ENCODE measurements around the gene FOXN4. TPM values are rescaled to one million over a fixed set of nuclear protein-coding genes. Genes with fewer than 3 reads are reported as not detected.

FOXN4 gene
- total RNA-seq, 4 donors from 2014 or later = not detected

DNA sequence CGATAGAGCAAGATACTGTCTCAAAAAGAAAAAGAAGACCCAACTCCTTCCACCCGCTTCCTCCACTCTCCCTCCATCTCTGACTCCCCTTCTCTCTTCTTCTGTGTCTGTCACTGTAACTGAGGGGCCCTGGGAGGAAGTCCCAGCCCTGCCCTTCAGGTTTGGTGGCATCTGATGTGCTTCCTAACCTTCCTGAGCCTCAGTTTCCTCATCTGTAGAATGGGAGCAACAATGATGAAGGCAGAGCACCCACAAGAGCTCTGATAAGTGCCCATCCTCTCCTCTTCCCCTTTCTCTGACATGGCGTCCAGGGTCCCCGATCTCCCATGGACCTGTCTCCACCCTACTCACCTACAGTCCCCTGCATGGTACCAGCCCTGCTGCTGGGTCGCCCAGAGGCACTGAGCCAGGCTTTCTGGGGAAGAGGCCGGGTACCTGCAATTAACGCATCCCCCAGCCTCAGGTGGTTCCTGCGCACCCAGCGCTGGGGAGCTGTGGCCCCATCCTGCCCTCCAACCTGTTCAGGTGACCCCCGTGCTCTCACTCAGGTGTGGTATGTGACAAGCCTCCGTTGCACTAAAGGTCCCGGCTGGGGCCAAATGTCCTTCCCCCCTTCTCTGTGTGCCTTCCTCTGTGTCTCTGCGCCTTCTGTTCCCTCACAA, 13.2 kb downstream of the FOXN4 start:
- 86% methylated on average over 13 of the region's 13 CpGs for WGBS

DNA sequence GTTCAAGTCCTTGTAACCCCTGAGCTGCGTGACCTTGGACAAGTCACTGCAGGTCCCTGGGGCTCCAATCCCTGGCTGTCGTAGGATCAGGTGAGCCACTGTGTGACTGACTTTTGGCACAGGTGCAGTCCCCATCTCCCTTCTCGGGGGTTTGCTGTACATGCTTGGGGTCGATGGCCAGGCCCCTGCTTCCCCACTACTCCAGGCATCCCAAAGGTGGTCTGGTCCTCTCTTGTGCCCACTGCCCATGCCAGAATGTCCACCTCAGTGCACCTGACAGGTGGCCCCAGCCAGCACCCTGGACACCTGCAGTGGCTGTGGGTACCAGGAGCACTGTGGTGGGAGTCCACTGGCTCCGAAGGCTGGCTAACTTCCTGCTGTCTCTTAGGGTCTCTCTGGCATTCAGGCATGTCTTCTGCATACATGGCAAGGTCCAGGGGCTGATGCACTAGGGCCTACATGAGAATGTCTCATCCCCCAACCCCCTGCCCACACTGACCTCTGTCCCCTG, 14.7 kb downstream of the FOXN4 start:
- 50% methylated on average over 2 of the region's 5 CpGs for WGBS
- TF ChIP-seq POLR2A (IDR thresholded peaks at IDR 0.05) (no peak), EP300 (IDR thresholded peaks at IDR 0.05) (no peak), POLR2AphosphoS5 (IDR thresholded peaks at IDR 0.05) (no peak)
- TF ChIP-seq, protein P1, sequence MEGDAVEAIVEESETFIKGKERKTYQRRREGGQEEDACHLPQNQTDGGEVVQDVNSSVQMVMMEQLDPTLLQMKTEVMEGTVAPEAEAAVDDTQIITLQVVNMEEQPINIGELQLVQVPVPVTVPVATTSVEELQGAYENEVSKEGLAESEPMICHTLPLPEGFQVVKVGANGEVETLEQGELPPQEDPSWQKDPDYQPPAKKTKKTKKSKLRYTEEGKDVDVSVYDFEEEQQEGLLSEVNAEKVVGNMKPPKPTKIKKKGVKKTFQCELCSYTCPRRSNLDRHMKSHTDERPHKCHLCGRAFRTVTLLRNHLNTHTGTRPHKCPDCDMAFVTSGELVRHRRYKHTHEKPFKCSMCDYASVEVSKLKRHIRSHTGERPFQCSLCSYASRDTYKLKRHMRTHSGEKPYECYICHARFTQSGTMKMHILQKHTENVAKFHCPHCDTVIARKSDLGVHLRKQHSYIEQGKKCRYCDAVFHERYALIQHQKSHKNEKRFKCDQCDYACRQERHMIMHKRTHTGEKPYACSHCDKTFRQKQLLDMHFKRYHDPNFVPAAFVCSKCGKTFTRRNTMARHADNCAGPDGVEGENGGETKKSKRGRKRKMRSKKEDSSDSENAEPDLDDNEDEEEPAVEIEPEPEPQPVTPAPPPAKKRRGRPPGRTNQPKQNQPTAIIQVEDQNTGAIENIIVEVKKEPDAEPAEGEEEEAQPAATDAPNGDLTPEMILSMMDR (IDR thresholded peaks at IDR 0.05) = no peak
- H3K27ac ChIP-seq = no peak overlapping the region
- no peak overlapping the region for H3K4me3 ChIP-seq
- DNase-seq (ENCODE audit: low spot score in 2 of 2) = no peak
- H3K36me3 ChIP-seq = no peaks in the 10 kb centered on the region
- no peaks in the 10 kb centered on the region for H3K9me3 ChIP-seq
- H3K4me1 ChIP-seq = peaks cover 11% of the 10 kb centered on the region
- peaks cover 11% of the 10 kb centered on the region for H3K27me3 ChIP-seq

More for the DNA sequence above, 13.2 kb downstream of the FOXN4 start:
- no peak for DNase-seq (ENCODE audit: low spot score in 2 of 2)
- Histone ChIP-seq H3K9me3 (no peaks in the 10 kb centered on the region), H3K4me3 (no peak overlapping the region), H3K4me1 (peaks cover 11% of the 10 kb centered on the region), H3K36me3 (no peaks in the 10 kb centered on the region), H3K27ac (no peak overlapping the region), H3K27me3 (peaks cover 11% of the 10 kb centered on the region)
- TF ChIP-seq POLR2A (IDR thresholded peaks at IDR 0.05) (no peak), EP300 (IDR thresholded peaks at IDR 0.05) (no peak), POLR2AphosphoS5 (IDR thresholded peaks at IDR 0.05) (no peak)
- TF ChIP-seq, protein P1 (IDR thresholded peaks at IDR 0.05) = no peak

DNA sequence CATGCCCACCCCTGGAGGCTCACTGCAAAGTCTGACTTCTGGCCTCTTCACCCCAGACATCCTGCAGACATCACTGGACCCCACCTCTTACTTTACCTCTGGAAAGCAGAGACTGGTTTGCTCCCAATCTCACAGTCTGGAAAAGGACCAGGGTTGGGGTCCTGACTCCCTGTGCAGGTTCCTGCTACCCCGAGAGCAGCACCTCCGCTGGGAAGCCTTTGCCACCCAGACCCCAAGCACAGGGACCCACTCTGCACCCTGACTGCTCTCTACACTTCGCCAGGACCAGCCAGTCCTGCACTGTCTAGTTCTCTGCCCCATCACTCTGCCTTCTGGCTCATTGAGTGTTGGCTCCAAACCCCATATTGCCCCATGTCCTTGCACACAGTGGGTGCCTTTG, 16.0 kb downstream of the FOXN4 start:
- TF ChIP-seq, protein P1 (IDR thresholded peaks at IDR 0.05) = no peak
- no peak for TF ChIP-seq POLR2A (IDR thresholded peaks at IDR 0.05)
- no peak overlapping the region for H3K4me3 ChIP-seq
- 80% methylated on average over 3 of the region's 3 CpGs for WGBS
- H3K4me1 ChIP-seq = peaks cover 11% of the 10 kb centered on the region
- no peaks in the 10 kb centered on the region for H3K9me3 ChIP-seq
- peaks cover 11% of the 10 kb centered on the region for H3K27me3 ChIP-seq
- H3K36me3 ChIP-seq = no peaks in the 10 kb centered on the region
- H3K27ac ChIP-seq = no peak overlapping the region
- no peak for DNase-seq (ENCODE audit: low spot score in 2 of 2)

GRCh38 chr12:109292342-109292711, 16.8 kb downstream of the FOXN4 start:
- WGBS = 84% methylated on average over 5 of the region's 5 CpGs
- Histone ChIP-seq H3K9me3 (no peaks in the 10 kb centered on the region), H3K27ac (no peak overlapping the region), H3K4me1 (peaks cover 11% of the 10 kb centered on the region), H3K27me3 (peaks cover 15% of the 10 kb centered on the region), H3K4me3 (no peak overlapping the region), H3K36me3 (no peaks in the 10 kb centered on the region)
- DNase-seq (ENCODE audit: low spot score in 2 of 2) = no peak
- TF ChIP-seq, protein P1 (IDR thresholded peaks at IDR 0.05) = no peak
- no peak for TF ChIP-seq POLR2AphosphoS5 (IDR thresholded peaks at IDR 0.05)

DNA sequence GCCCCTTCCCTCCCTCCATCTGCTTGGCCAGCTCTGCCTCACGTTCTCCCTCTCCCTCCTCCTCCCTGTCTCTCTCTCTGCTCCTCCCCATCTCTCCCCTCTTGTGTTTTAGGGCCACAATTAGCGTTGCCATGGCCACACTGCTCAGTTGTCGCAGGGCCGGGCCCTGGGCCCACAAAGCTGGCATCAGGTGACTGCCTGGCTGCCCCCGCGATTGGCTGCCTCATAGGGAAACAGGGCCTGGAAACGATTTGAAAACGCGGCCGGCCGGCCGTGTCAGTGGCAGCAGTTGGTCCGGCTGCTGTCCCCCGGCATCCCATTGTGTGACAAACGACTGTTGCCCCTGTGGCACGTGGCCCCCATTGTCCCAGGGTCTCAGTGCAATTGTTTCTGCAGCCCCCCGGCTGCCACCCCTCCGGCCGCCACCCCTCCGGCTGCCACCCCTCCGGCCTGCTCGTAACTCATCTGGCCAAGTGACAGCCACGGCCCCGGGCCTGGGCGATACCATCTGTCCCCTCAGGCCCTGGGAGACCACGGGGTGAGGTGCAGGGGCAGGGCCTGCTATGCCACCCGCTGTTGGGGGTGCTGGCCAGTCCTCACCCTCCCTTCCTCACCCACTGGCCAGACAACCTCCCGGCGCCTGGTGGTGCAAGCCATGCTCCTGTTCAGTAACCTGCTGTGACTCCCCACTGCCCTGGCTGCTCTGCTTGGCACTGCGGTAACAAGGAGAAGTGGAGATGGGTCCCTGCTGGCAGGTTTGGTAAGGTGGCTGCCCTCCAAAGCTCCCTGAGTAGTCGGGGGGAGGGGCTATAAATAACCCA, 17.4 kb downstream of the FOXN4 start:
- 27% methylated on average over 9 of the region's 31 CpGs for WGBS
- H3K27ac ChIP-seq = no peak overlapping the region

More for the DNA sequence above, 17.4 kb downstream of the FOXN4 start:
- Histone ChIP-seq H3K36me3 (no peaks in the 10 kb centered on the region), H3K9me3 (no peaks in the 10 kb centered on the region), H3K27me3 (peaks cover 15% of the 10 kb centered on the region), H3K4me1 (peaks cover 11% of the 10 kb centered on the region), H3K4me3 (peak overlapping the region; percentile 32)
- TF ChIP-seq EP300 (IDR thresholded peaks at IDR 0.05) (no peak), POLR2A (IDR thresholded peaks at IDR 0.05) (no peak), POLR2AphosphoS5 (IDR thresholded peaks at IDR 0.05) (no peak)
- TF ChIP-seq, protein P1 (IDR thresholded peaks at IDR 0.05) = no peak
- no peak for DNase-seq (ENCODE audit: low spot score in 2 of 2)

Data from suprapubic skin (tissue), 4 donors.